Measurements from ENCODE around the gene MAPKBP1.
"Not testable (repeated sequence)": the region's sequence is repeated elsewhere in the genome, so short reads cannot be mapped to it uniquely, and the experiment has no call there.

The MAPKBP1 gene

DNA sequence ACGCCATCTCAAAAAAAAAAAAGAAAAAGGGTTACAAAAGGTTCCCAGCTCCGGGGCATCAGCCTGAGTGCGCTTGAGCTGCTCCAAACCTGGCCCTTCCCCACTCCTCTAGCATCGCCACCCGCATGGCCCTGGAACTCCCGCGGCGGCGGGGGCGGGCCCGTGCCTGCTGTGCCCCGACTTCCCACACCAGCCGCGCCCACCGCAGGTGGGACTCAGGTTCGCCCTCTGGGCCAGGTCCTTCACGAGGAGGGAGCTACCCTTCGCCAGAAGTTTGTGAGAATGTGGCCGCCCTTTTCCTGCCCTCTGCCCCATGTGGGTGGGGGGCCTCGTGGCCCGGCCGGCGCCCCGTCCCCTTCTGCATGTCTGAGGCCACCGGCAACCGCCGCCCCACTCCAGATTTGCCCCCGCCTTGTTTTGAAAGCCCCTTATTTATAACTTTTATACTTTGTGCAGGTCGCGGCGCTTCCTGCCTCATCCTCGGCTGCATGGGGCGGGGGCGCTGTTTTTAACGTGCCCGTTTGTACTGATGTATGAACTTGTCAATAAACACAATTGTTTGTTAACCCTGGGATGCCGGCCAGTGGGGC, 53.1 kb downstream of the MAPKBP1 start:
- no peak for DNase-seq

DNA sequence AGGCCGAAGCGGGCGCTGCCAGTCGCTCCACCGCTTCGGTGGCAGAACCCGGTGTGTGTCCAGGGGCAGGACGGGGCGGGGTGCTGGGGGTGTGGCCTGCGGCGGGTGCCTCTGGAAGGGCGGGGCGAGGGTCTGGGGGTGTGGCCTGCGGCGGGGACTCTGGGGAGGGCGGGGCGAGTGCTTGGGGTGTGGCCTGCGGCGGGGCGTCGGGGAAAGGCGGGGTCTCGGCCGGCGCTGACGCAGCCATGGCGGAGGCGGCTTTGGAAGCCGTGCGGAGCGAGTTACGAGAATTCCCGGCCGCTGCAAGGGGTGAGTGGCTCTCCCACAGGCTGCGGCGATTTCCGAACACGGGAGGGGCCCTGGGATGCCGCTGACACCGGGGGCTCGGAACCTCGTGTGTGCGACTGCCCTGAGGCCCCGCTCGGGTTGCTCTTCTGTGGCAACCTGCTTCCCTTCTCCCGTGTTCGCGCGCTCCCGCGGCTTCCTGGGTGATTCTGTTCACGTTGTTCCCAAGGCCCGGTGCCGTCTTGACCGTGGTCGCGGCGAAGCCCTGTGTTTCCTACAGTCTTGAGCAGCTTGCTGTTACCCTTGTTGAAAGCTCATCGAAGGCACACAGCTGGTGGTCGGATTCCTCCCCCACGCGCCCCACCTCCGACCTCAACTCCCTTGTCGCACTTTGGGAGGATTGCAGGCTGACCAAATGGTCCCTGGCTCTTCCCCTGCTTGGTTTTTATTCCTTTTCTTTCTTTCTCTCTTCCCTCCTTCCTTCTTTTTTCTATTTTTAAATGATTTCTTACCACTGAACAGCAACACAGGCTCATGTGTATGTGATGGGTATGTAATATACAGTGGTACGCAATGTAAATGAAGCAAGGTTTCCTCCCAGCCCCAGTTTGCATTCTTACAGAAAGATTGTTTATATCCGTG, 53.9 kb downstream of the MAPKBP1 start, which contains the start of gene JMJD7:
JMJD7 (plus strand) TSS at position 213 of the 927 bp plus-strand sequence; CDS start at position 246, 33 bp downstream.
- DNase-seq, result peak; percentile 75

GRCh38 chr15:41828807-41829141, 54.5 kb downstream of the MAPKBP1 start:
- no peak for DNase-seq

DNA sequence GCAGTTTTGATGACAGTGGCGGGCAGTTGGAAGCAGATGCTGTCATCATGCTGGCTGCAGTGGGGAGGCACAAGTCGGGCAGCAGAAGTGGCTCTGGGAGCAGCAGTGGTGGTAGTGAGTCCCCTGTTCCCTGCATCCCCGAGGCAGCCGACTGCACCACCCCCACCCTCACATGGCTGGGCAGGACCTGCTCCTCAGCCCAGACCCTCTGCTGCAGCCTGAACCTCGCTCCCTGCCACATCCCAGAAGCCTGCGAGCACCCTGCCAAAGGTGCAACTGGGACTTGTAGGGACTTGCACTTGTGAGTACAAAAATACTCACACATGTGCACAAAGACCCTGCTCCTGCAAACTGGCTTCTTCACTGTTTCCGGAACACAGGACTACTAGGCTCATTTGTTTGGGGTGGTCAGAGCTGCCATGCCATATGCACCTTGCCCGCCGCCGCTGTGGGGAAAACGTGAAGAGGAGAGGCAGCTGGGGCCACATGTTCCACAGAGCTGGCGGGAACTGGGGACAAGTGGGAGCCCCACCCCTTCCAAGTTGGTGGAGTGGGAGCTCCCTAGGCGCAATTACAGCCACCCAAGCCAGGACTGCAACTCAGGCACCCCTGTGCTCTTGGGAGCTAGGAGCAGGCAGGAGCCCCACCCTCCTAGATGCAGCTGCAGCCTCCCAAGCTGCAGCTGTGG, 55.8 kb downstream of the MAPKBP1 start:
- no peak for DNase-seq

DNA sequence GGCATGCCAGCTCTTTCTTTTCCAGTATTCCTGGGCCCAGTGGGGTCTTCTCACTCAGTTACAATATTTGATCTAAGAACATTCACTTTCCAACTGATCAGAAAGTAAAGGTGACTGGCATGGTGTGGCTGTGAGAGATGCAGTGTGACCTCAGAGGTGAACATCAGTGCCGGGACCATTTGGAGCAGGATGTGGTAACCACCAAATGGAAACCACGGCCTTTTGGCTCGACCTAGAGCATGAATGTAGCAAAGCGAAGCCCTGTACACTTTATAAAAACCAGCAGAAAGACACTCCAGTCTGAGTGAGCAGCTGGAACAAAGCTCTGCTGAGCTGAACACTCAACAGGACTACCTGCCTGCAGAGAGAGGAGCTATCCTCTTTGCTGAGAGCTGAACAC, 57.0 kb downstream of the MAPKBP1 start:
- not testable (repeated sequence) for DNase-seq

- DNase-seq, result no peak
Measured at GRCh38 chr15:41832208-41832607, 57.9 kb downstream of the MAPKBP1 start.

- DNase-seq, result no peak
Measured at GRCh38 chr15:41832875-41833274, 58.6 kb downstream of the MAPKBP1 start.

DNA sequence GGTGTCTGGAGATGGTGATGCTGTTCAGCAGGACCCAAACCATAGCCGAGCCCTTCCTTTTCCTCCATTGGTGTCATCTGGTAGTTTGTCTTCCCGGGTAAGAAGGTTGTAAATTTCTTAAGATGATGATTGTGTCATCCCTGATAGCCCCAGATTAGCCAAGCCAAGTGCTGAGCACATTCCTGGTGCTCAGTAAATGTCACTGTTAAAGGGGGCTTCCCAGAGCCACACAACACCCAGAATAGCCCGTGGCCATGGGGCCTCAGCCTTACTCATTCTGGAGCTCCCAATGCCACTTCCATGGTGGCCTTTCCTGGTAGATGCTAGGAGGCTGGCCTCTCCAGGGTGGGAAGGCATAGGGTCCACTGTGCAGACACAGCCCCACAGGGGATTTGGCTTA, 59.8 kb downstream of the MAPKBP1 start:
- DNase-seq, result no peak

DNA sequence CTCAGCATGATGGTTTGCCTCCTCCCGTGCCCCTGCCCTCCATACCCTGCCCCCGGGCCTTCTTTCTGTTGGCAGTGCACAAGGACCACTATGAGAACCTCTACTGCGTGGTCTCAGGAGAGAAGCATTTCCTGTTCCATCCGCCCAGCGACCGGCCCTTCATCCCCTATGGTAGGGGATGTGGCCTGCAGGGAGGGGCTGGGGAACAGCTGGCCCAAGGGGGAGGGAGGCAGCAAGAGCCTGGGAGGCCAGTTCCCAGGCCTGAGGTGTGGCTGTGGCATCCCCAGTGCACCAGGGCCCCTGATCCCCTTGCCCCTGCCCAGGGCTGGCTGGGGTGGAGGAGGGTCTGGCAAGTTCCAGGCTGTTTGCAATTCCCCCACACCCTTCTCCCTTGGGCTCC, 61.8 kb downstream of the MAPKBP1 start:
- DNase-seq, result no peak

DNA sequence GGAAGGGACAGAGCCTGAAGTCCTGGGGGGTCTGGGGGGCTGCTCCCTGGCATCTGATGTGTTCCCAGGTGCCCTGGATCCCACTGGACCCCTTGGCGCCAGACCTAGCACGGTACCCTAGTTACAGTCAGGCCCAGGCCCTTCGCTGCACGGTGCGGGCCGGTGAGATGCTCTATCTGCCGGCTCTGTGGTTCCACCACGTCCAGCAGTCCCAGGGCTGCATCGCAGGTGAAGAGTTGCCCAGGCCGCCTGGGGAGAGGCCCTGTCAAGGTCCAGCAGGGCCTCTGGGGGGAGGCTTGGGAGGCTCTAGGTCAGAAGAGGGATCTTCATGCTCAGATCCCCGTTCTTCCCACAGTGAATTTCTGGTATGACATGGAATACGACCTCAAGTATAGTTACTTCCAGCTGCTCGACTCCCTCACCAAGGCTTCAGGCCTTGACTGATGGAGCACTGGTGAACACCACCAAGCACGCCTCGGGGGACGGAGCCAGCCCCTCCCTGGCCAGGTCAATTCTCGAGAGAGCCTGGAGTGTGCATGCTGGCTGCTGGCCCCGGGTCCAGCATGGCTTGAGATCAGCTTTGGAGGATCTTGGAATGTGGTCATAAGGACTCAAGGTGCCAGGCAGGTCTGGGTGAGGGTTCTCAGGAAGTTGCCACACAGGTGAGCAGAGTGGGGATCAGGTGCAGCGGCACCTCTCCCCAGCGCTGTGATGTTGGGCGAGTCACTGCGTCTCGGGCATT, 62.6 kb downstream of the MAPKBP1 start:
- DNase-seq, result no peak

DNA sequence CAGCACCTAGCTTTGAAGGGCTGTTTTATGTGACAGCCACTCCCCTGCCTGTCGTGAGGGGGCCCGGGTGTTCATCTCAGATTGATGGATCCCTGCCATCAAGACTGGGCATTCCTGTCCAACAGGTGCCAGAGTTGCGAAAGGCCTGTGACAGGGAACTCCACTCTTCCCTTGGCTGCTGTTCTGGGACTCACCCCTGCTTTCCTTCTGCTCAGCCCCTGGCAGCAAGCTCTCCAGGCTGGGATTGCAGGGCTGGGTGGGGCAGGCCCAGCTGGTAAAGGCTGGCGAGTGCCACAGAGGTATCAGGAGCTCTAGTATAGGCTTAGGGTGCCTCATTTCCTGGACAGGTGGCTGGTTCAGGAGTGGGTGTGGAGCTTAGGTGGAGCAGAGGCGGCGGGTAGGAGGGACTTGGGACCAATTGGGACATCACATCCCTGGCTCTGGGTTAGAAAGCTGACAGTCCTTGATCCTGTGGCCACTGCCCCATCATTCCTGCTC, 64.2 kb downstream of the MAPKBP1 start, which contains the start of gene PLA2G4B:
PLA2G4B (plus strand) TSS at position 448 of the 498 bp plus-strand sequence. CDS start 67 bp downstream, outside the sequence.
- no peak for DNase-seq

DNA sequence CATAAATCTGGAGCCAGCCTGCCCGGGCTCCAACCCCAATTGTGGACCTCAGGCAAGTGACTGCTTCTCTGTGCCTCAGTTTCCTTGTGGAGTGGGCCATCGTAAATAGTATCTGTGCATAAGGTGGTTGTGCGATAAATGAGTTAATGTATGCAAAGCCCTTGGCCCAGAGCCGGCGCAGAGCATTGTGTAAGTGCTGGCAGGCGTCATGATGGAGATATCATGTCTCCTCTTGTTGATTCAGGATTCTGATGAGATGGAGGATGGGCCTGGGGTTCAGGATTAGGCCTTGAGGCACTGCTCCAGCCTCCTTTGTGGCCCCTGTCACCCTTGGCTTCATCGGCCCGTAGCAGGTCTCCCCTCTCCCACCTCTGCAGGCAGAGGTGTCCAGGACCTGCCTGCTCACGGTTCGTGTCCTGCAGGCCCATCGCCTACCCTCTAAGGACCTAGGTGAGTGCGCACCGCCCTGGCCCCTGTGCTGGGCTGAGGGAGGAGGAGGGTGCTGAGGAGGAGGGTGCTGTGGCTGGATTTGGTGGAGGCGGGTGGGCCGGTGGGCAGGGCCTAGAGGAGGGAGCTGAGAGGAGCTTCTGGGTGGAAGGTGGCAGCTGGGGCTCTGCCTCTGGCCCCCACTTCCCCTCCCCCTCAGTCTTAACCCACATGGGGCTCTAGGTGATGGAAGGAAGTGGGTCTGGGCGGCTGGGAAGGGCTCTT, 65.7 kb downstream of the MAPKBP1 start:
- no peak for DNase-seq

DNA sequence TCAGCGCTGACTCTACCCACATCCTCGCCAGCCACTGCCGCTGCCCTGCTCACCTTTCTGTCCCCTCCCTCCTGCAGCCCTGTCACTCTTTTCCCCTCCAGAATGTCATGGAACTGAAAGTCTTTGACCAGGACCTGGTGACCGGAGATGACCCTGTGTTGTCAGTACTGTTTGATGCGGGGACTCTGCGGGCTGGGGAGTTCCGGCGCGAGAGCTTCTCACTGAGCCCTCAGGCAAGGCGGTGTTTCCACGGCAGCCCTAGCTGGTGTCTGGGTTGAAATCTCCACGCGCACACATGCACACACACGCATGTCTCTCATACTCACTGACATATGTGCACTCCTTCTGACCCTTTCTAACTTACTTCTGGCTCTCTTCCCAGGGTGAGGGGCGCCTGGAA, 66.4 kb downstream of the MAPKBP1 start:
- DNase-seq, result no peak

DNA sequence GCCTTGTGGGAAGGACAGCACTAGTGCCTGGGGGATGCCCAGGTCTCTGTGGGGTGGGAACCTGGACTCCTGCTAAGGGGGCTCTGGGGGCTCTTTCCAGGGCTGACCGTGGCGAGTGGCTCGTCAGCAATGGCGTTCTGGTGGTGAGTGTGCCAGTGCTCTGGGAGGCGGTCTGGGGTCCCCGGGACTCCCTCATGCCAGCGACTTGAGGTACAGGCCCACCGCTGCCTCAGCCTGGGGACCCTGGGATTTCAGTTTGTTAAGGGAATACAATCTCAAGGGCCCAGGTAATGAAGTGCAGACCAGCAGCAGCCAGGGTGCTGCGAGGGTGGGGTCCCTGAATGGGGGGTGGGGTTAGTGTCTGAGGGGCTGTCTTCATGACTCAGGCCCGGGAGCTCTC, 66.8 kb downstream of the MAPKBP1 start:
- no peak for DNase-seq

DNA sequence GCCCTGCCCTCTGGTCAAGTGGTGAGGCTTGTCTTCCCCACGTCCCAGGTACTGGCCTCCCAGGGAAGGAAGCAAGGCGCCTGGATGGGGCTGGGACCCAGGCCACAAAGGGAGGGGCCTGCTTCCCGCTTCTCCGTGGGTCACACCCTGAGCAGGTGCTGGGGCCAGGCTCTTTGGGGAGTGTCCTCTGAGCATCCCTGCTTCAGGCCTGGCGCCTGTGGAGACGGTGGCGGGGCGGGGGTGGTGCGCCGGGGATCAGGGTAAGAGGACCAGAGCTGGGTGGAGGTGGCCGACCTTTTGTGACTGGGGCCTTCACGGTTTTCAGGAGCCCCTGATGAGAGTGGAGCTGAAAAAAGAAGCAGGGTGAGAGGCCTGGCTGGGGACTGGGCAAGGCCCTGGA, 67.9 kb downstream of the MAPKBP1 start:
- no peak for DNase-seq

GRCh38 chr15:41843571-41843970, 69.3 kb downstream of the MAPKBP1 start:
- no peak for DNase-seq

DNA sequence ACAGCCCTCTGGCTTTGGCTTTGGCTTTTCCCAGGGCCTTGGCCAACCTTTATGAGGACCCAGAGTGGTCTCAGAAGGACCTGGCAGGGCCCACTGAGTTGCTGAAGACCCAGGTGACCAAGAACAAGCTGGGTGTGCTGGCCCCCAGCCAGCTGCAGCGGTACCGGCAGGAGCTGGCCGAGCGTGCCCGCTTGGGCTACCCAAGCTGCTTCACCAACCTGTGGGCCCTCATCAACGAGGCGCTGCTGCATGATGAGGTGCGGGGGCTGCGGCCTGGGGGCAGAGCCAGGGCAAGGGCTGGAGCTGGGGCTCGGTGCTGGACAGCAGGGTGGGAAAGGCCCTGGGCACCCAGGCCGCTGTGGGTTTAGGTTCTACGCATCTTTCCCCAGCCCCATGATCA, 70.5 kb downstream of the MAPKBP1 start:
- no peak for DNase-seq

DNA sequence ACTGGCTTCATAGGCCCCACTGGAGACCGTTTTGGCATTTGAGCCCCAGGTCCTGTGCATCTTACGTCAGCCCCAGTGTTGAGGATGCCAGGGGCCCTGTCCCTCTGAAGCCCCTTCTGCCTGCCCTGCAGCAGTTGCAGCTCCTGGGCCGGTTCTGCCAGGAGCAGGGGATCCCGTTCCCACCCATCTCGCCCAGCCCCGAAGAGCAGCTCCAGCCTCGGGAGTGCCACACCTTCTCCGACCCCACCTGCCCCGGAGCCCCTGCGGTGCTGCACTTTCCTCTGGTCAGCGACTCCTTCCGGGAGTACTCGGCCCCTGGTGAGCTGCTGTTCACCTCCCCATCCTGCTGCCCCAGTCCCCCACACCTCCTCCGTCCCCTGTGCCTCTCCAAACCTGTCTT, 72.9 kb downstream of the MAPKBP1 start:
- no peak for DNase-seq

DNA sequence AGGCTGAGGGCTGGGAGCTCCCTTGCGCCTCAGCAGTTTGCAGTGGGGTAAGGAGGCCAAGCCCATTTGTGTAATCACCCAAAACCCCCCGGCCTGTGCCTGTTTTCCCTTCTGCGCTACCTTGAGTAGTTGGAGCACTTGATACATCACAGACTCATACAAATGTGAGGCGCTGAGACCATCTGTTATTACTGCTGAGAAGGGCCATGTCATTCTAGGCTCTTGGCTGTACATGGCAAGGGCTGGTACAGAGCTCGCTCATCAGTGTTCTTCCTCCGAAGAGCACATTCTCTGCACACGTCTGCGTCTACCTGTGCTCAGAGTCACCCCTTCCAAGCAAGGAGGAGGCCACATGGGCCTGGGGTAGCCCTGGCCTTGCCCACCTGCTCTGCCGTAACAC, 73.7 kb downstream of the MAPKBP1 start:
- no peak for DNase-seq

DNA sequence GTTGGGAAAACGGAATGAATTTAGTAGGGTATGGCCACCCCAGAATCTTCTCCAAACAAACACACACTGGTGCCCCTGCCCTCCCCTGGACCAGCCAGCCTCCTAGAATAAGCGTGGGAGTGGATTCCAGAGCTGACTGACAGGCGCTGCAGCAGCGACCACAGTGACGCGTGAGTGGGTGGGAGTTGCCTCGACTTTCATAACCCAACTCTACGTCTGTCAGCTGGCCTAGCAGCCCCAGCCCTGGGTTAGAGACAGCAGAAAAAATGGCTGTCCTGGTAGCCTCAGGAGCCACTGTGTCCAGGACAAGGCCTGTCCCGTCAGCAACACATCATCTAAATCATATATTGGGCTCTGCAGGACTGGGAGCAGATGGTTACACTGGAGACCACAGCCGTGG, 74.3 kb downstream of the MAPKBP1 start:
- no peak for DNase-seq

DNA sequence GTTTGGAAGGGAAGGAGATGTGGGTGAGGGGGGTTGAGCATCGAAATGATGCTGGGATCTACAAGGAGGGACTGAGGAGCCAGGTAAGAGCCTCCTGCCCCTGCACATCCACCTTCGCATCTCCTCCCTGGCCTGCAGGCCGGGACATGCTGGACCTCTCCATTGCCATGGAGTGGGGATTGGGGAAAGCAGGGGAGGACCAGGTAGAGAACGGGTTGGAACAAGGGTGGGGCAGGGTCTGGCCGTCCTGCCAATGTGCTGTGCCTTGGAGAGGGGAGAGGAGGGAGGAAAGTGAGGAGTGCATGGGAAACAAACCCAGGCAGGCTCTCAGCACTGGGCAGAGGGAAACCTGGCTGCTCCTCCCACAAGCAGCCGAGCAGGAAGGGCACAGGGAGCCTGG, 74.9 kb downstream of the MAPKBP1 start:
- DNase-seq, result no peak

GRCh38 chr15:41849861-41850260, 75.6 kb downstream of the MAPKBP1 start:
- DNase-seq, result no peak
